Neutrophil (primary cell): ENCODE data around the gene FAM200B.

Experiments
- H3K27ac ChIP-seq: fragments of 200-600 bp; sonication (generic); 2 replicates; pipeline ENCODE4 v1.5.1; 2016; ENCODE audit warnings: mild to moderate bottlenecking, moderate library complexity
- H3K27me3 ChIP-seq: fragments of 200-600 bp; sonication (generic); 2 replicates; pipeline ENCODE4 v1.6.0; 2016; ENCODE audit warnings: mild to moderate bottlenecking
- H3K36me3 ChIP-seq: fragments of 200-600 bp; sonication (generic); 2 replicates; pipeline ENCODE4 v1.5.1; 2017
- H3K4me1 ChIP-seq, 2 experiments: fragments of 200-600 bp in 1 of 2; sonication (generic) in 1 of 2; 1 replicate in 1 of 2; 2 replicates in 1 of 2; pipeline versions ENCODE4 v1.5.1 to v1.6.1; 2013 to 2016; ENCODE audit warnings: low read depth in 1 of 2, low read length in 1 of 2, mild to moderate bottlenecking in 1 of 2, moderate library complexity in 1 of 2; ENCODE audit not compliant: control insufficient read depth in 1 of 2, insufficient read depth in 1 of 2
- H3K4me3 ChIP-seq, 2 experiments: fragments of 200-600 bp in 1 of 2; sonication (generic) in 1 of 2; 1 replicate in 1 of 2; 2 replicates in 1 of 2; pipeline ENCODE4 v1.5.1; 2013 to 2016; ENCODE audit warnings: low read depth in 1 of 2, low read length in 1 of 2, mild to moderate bottlenecking in 1 of 2, moderate library complexity in 1 of 2
- H3K9me3 ChIP-seq: fragments of 200-600 bp; sonication (generic); 2 replicates; pipeline ENCODE4 v1.5.1; 2016
- TF ChIP-seq, protein P1 (sequence below): fragments of 200-600 bp; sonication (generic); IDR thresholded peaks from 2 replicates; pipeline ENCODE4 v1.5.1; 2016; ENCODE audit warnings: antibody characterized with exemption

The FAM200B gene

GRCh38 chr4:15681372-15682241 is at the start of gene FAM200B:
FAM200B (plus strand) TSS chr4:15681827; CDS start chr4:15686978, 5,151 bp downstream.
- H3K4me1 ChIP-seq = peaks cover 98 to 99% of the 10 kb centered on the region in 2 experiments
- peaks cover 6% of the 10 kb centered on the region for H3K36me3 ChIP-seq
- H3K27me3 ChIP-seq = no peaks in the 10 kb centered on the region
- peak within 1 kb of the TSS; percentile 89 to 98 for H3K4me3 ChIP-seq
- peak within 1 kb of the TSS; percentile 91 for H3K27ac ChIP-seq
- TF ChIP-seq, protein P1, sequence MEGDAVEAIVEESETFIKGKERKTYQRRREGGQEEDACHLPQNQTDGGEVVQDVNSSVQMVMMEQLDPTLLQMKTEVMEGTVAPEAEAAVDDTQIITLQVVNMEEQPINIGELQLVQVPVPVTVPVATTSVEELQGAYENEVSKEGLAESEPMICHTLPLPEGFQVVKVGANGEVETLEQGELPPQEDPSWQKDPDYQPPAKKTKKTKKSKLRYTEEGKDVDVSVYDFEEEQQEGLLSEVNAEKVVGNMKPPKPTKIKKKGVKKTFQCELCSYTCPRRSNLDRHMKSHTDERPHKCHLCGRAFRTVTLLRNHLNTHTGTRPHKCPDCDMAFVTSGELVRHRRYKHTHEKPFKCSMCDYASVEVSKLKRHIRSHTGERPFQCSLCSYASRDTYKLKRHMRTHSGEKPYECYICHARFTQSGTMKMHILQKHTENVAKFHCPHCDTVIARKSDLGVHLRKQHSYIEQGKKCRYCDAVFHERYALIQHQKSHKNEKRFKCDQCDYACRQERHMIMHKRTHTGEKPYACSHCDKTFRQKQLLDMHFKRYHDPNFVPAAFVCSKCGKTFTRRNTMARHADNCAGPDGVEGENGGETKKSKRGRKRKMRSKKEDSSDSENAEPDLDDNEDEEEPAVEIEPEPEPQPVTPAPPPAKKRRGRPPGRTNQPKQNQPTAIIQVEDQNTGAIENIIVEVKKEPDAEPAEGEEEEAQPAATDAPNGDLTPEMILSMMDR = peak; percentile 56
- no peaks in the 10 kb centered on the region for H3K9me3 ChIP-seq

DNA sequence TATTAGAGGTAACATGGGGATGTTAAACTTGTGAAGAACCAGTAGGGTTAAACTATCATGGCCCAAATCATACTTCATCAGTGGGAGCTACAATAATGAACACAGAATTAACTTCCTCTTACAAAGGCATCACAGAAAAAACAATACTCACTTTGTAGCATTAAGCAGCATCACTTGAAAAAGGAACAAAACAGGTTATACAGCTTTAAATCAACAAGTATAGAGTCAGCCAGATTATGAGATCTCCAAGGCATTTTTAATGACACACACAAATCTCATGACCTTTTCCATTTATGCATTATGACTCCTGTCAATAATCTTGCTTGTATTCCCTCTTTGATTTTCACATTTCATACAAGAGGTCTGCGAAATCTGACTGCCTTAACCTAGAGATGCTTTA is 44.8 kb upstream of the FAM200B start:
- H3K27me3 ChIP-seq = no peaks in the 10 kb centered on the region
- peaks cover 100% of the 10 kb centered on the region for H3K36me3 ChIP-seq
- H3K4me3 ChIP-seq = no peak overlapping the region
- H3K9me3 ChIP-seq = no peaks in the 10 kb centered on the region
- H3K27ac ChIP-seq = peak overlapping the region; percentile 49
- TF ChIP-seq, protein P1 = no peak
- peaks cover 6 to 12% of the 10 kb centered on the region in 2 experiments for H3K4me1 ChIP-seq

- Histone ChIP-seq H3K27ac (no peak overlapping the region), H3K36me3 (peaks cover 100% of the 10 kb centered on the region), H3K9me3 (no peaks in the 10 kb centered on the region), H3K4me1 (peaks cover 6 to 22% of the 10 kb centered on the region in 2 experiments), H3K27me3 (no peaks in the 10 kb centered on the region), H3K4me3 (no peak overlapping the region)
- TF ChIP-seq, protein P1 = no peak
Observed at GRCh38 chr4:15638418-15638817, 43.2 kb upstream of the FAM200B start.

DNA sequence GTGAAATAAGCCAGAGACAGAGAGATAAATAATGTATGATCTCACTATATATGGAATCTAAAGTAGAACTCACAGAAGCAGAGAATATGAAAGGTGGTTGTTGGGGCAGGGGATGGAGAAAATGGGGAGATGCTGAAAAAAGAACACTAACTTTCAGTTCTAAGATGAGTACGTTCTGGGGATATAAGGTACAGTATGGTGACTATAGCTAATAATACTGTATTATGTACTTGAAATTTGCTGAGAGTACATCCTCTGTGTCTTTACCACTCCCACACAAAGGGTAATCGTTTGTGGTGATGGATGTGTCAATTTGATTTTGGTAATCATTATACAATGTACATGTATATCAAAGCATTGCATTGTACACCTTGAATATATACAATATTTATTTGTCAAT is 33.0 kb upstream of the FAM200B start:
- no peaks in the 10 kb centered on the region for H3K27me3 ChIP-seq
- TF ChIP-seq, protein P1 = no peak
- H3K4me1 ChIP-seq = peaks cover 85 to 95% of the 10 kb centered on the region in 2 experiments
- H3K27ac ChIP-seq = peak overlapping the region; percentile 99
- peaks cover 44% of the 10 kb centered on the region for H3K36me3 ChIP-seq
- peak overlapping the region in 1 of 2 experiments; percentile 92 for H3K4me3 ChIP-seq
- no peaks in the 10 kb centered on the region for H3K9me3 ChIP-seq

DNA sequence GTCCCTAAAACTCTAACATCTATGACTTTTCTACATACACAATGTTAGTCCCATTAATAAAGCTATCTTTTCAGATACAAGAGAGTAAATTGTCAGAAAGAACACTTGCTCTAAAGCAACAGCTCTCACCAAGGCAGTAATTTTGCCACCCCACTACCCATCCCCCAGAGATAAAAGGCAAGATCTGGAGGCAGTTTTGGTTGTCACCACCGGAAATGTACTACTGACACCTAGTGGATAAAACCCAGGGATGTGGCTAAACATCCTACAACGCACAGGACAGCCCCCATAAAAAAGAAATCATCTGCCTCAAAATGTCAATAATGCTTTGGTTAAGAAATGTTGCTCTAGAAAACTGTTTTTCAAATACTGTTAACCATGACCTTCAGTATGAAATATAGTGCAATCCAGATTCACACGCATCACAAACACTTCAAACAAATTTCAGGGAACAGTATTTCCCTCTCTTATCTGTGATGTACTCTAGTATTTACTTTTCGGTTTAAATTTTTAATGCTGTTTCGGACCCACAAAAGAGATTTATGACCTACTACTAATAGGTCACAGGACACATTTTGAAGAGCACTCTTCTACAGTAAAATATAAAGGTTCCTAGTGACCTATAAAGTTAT is 31.6 kb upstream of the FAM200B start:
- Histone ChIP-seq H3K27ac (peak overlapping the region; percentile 99), H3K4me1 (peaks cover 82 to 88% of the 10 kb centered on the region in 2 experiments)

More for the DNA sequence above, 31.6 kb upstream of the FAM200B start:
- H3K4me3 ChIP-seq = peak overlapping the region; percentile 44 to 92
- TF ChIP-seq, protein P1 = peak; percentile 68
- no peaks in the 10 kb centered on the region for H3K9me3 ChIP-seq
- H3K27me3 ChIP-seq = no peaks in the 10 kb centered on the region
- peaks cover 43% of the 10 kb centered on the region for H3K36me3 ChIP-seq
